CD4-positive, alpha-beta T cell treated with Interleukin-12 subunit alpha and Interleukin-12 subunit beta, for 1 hour (primary cell): ENCODE measurements around the gene EPB41.
"Not testable (repeated sequence)": the region's sequence is repeated elsewhere in the genome, so short reads cannot be mapped to it uniquely, and the experiment has no call there.

Source experiments
- DNase-seq: peaks from one replicate; pipeline ENCODE4 v3.0.0-alpha.2; 2020

EPB41 gene

DNA sequence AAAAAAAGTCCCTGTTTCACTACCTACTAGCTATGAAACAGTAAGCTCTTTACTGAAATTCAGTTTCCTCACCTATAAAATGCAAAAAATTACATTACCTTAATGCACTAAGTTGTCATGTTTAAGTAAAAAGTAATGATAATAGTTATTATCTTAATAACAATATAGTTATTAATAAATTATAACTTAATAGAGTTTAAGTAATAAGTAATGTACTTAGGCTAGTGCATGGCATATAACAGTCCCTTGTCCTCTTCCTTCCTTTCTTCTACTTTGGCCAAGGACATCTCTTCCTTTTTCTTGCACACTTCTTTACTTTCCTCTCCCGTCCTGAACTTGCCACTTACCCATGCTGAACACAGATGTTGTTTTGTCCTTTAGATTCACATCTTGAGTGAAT lies 200.3 kb downstream of the EPB41 start:
- DNase-seq: no peak

DNA sequence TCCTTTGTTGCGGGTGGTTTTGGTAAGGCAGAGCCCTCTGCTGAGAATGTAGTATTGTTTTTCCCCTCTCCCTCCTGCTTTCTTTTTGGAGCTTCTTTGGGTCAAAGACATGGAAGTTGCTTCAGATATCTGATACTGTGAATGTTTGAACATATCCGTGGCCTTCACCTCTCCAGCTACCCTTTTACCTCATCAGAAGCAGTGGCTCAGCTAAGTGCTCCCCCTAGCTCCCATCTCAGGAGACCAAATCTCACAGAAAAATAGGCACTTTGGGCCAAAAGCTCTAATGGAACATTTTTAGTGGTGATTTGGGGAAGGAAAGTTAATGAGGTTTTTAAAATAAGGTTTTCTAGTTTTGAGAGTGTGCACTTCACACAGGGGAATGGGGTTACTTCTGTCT lies 203.0 kb downstream of the EPB41 start:
- no peak for DNase-seq

DNA sequence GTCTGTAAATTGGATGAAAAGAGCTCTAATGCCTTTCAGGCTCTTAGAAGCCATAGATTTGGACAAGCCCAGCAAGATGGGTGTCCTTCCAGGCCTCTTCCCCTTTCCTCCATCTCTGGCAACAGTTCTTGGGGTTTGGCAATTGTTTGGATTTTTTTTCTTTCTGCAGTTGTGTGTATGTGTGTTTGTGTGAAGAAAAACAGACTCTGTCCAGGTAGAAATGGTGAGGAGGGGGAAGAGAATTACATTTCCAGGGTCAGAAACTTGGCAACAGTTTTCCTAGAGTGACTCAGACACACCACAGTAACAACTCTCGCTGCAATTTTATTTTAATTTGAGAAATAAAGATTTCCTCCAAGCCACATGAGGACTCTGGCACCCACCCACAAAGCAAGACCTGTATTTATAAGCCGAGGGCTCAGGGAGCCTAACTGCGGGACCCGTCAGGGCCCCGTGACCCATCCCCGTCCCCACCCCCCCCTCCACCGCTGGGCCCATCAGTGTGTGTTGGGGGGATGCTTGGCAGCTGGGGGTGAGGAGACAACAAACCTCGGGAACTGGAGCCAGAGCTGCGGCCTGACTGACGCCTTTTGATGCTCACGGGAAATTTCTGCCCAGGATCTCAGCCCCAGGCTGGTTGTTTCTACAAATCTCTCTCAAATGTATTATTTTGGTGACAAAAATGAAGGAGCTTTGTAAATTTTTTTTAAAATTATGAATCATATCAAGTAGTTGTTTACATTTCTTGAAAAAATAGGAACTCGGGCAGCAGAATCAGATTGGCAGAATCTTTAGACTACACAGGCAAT lies 205.0 kb downstream of the EPB41 start:
- no peak for DNase-seq

DNA sequence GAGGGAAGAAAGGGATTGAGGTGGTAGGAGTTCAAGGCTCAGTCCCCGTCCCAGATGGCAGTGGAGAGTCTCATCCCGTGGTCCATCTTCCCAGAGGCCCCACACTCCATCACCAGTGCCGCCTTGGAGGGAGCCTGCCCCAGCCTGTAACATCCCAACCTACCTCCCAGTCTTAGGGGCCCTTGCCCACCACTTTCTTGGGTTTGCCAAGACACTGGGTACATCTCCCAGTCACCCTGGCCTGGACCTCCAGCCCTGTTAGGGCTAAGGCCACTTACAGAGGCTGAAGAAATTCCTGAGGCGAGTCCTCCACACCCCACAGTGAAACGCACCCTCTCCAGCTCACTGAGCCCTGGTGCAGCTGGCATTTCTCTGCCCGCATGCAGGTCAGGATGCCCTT lies 206.0 kb downstream of the EPB41 start:
- no peak for DNase-seq

GRCh38 chr1:29120947-29121485 lies 206.6 kb downstream of the EPB41 start:
- peak; percentile 69 for DNase-seq

DNA sequence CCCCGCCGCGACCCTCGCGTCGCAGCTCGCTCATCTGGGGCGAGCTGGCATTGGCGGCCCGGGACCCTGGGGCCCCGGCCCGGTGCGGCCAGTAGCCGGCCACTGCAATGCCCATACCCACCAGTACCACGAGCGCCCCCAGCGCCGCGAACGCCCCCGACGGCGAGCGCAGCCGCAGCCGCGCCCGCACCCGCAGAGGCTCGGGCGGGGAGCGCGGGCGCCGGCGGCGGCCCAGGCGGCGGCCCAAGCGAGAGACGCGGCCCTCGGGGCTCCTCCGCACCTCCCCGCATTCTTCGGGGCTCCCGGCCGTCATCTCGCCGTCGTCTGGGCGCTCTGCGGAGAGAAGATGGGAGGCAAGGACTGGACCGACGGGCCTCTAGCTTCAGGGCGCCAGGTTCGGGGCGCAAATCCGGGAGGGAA lies 207.2 kb downstream of the EPB41 start:
- DNase-seq: no peak

DNA sequence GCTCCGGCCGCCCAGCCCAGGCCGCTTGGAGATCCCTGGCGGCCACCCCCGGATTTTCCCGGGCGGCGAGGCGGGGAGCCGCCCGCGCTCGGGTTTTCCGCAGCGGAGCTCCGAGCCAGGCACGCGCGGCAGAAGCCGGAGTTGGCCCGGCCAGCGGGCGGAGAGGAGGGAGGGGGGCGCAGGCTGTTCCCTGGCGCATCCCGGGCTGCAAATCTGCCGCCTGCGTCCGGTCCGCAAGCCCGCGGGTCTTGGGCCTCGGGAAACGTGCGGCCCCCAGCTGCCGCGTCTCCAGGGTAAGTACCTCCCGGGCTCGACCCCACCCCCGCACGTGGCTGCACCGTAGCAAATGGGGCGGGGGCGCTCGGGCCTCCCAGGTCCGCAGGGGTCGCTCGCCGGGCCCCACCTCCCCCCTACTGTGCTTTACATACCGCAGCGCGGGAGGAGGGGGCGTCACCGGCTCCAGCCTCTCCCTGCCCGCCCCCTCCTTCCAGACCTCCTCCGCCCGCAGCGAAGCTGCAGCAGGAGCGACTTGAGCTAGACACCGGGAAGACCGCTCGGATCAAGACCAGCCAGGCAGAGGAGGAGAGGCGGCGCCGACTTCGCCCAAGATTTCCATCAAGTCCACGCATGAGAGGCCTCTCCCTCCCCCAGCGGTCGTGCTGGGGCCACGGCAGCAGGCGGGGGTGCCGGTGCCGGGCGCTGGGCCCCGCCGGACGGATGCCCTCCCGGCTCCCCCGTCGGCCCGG lies 207.7 kb downstream of the EPB41 start:
- DNase-seq: no peak

DNA sequence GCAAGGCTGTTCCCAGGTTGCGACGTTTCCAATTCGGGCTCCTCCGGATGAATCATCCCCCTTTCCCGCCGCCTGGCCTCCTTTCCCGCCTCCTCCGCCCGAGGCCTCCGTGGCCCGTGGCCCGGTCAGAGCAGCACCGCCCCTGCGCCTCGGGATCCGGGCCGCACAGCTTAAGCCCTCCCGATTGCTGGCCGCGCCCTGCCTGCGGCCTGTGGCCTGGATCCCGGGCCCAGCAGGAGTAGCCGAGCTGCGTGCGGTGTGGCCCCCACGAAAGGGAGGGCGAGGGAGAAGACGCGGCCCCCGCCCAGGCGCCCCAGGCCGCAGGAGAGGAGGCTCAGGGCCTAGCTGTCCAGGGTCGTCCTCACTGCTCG lies 208.3 kb downstream of the EPB41 start:
- no peak for DNase-seq

- peak; percentile 14 for DNase-seq
Measured at GRCh38 chr1:29123053-29123886, 208.9 kb downstream of the EPB41 start.

GRCh38 chr1:29123887-29124365 lies 209.6 kb downstream of the EPB41 start, which contains the start of gene TMEM200B:
TMEM200B (minus strand) TSS chr1:29123903; CDS start chr1:29121828, 2,075 bp downstream.
- no peak for DNase-seq

- DNase-seq: peak; percentile 48
Measured at GRCh38 chr1:29124366-29125236, 210.2 kb downstream of the EPB41 start.

- DNase-seq: no peak
Measured at GRCh38 chr1:29125237-29125641, 210.9 kb downstream of the EPB41 start.

GRCh38 chr1:29125788-29126187 lies 211.4 kb downstream of the EPB41 start:
- DNase-seq: no peak

- DNase-seq: no peak
Measured at GRCh38 chr1:29126198-29126597, 211.8 kb downstream of the EPB41 start.

- DNase-seq: no peak
Measured at GRCh38 chr1:29128739-29129138, 214.4 kb downstream of the EPB41 start.

DNA sequence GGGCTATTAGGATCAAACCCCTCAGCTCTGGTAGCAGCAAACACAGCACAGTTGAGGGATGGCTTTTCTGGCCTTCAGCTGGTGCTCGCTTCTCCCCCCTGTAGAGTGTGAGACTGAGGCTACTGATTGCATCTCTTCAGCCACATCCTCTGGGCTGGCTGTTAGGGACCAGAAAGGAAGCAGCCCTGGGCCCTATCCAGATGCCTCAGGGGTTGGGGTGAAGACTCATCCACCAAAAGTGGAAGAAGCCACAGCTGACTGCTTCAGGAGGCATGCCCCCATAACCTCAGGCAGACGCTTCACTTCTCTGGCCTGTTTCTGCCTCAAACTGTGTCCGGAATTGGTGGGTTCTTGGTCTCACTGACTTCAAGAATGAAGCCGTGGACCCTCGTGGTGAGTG lies 215.5 kb downstream of the EPB41 start:
- no peak for DNase-seq

- DNase-seq: not testable (repeated sequence)
Measured at GRCh38 chr1:29131056-29131455, 216.7 kb downstream of the EPB41 start.

- DNase-seq: no peak
Measured at GRCh38 chr1:29133861-29134694, 219.7 kb downstream of the EPB41 start.

DNA sequence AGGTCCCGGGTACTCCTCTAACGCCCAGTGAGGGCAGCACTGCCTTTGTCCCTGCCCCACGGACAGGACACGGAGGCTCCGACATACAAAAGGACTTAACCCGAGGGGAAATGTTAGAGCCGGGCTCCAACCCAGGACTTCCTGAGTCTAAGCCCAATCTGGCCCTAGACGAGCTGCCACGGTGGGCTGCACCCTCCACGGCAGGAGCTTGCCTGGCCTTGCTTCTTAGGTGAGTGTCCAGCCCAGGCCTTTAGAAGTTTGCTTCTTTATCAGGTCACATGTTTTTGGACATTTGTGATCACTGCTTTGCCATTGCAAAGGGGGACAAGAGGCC lies 220.3 kb downstream of the EPB41 start:
- DNase-seq: no peak

GRCh38 chr1:29136391-29136915 lies 222.1 kb downstream of the EPB41 start:
- no peak for DNase-seq

GRCh38 chr1:29142714-29143113 lies 228.3 kb downstream of the EPB41 start:
- DNase-seq: no peak
